SU-DHL-6 (cell line): ENCODE data around the gene CC2D1B.

Experiments
- H2AFZ ChIP-seq: fragments of 200-600 bp; sonication (generic); 2 replicates; pipeline ENCODE4 v1.6.1; 2014; ENCODE audit warnings: low read depth, mild to moderate bottlenecking, moderate library complexity, mixed read lengths, antibody characterized with exemption, low read length; ENCODE audit not compliant: severe bottlenecking
- H3F3A ChIP-seq: fragments of 200-600 bp; shearing (Covaris generic); 2 replicates; pipeline ENCODE4 v1.6.0; 2016; ENCODE audit warnings: antibody characterized with exemption, mild to moderate bottlenecking; ENCODE audit not compliant: insufficient read depth
- H3K27ac ChIP-seq: fragments of 200-600 bp; sonication (generic); 2 replicates; pipeline ENCODE4 v1.5.1; 2016; ENCODE audit warnings: low read depth, mild to moderate bottlenecking, low read length, moderate library complexity, mixed read lengths
- H3K27me3 ChIP-seq: fragments of 200-600 bp; sonication (generic), shearing (Covaris generic); 2 replicates; pipeline ENCODE4 v1.6.0; 2014; ENCODE audit warnings: mild to moderate bottlenecking, low read length
- H3K36me3 ChIP-seq: fragments of 200-600 bp; sonication (generic); 2 replicates; pipeline ENCODE4 v1.6.1; 2014; ENCODE audit warnings: mild to moderate bottlenecking, low read length, mixed read lengths
- H3K4me2 ChIP-seq: fragments of 300-600, 200-600 bp; shearing (Covaris generic), sonication (generic); 2 replicates; pipeline ENCODE4 v1.6.0; 2014; ENCODE audit warnings: low read length, low read depth, mild to moderate bottlenecking; ENCODE audit not compliant: poor library complexity, severe bottlenecking
- H3K4me3 ChIP-seq: fragments of 200-600 bp; sonication (generic); 2 replicates; pipeline ENCODE4 v1.5.1; 2014; ENCODE audit warnings: antibody characterized with exemption, low read length, mild to moderate bottlenecking, mixed read lengths; ENCODE audit not compliant: insufficient read depth, poor library complexity, severe bottlenecking
- H3K79me2 ChIP-seq: fragments of 200-600 bp; sonication (generic); 2 replicates; pipeline ENCODE4 v1.6.1; 2014; ENCODE audit warnings: mild to moderate bottlenecking, low read length, moderate library complexity; ENCODE audit not compliant: insufficient read depth
- H3K9ac ChIP-seq: fragments of 200-600 bp; sonication (generic); 2 replicates; pipeline ENCODE4 v1.7.0; 2014; ENCODE audit warnings: mild to moderate bottlenecking, low read length
- H3K9me2 ChIP-seq: fragments of 200-600 bp; sonication (generic); replicated peaks from 2 replicates; pipeline ENCODE4 v1.6.1; 2014; ENCODE audit warnings: low read length; ENCODE audit not compliant: insufficient read depth
- H3K9me3 ChIP-seq: fragments of 200-600 bp; sonication (generic); 2 replicates; pipeline ENCODE4 v1.6.1; 2014; ENCODE audit warnings: low read length, mixed read lengths; ENCODE audit not compliant: insufficient read depth
- H4K20me1 ChIP-seq: fragments of 200-600 bp; sonication (generic); 2 replicates; pipeline ENCODE4 v1.6.1; 2014; ENCODE audit warnings: low read depth, mild to moderate bottlenecking, antibody characterized with exemption, low read length, moderate library complexity, mixed read lengths
- CTCF ChIP-seq: fragments of 200-600 bp; sonication (generic); IDR thresholded peaks from one replicate; pipeline ENCODE4 v1.5.1; 2017; ENCODE audit warnings: antibody characterized with exemption, mild to moderate bottlenecking, low read length, moderate library complexity; ENCODE audit not compliant: insufficient read depth, poor library complexity, severe bottlenecking
- EZH2phosphoT487 ChIP-seq: fragments of 200-600 bp; sonication (generic), shearing (Covaris generic); conservative IDR thresholded peaks from 2 replicates; pipeline ENCODE4 v1.6.1; 2018; ENCODE audit warnings: mild to moderate bottlenecking, antibody characterized with exemption, low read length, moderate library complexity, mixed read lengths

CC2D1B gene

GRCh38 chr1:52359676-52360594, 6.1 kb downstream of the CC2D1B start:
- Histone ChIP-seq H3K9ac (no peak overlapping the region), H3K36me3 (no peaks in the 10 kb centered on the region), H3K27me3 (no peaks in the 10 kb centered on the region), H3F3A (no peaks in the 10 kb centered on the region), H3K4me3 (no peak overlapping the region), H3K9me2 (no peaks in the 10 kb centered on the region), H3K4me2 (no peak overlapping the region), H3K27ac (no peak overlapping the region), H3K79me2 (peaks cover 10% of the 10 kb centered on the region), H4K20me1 (no peaks in the 10 kb centered on the region), H3K9me3 (no peaks in the 10 kb centered on the region), H2AFZ (no peak overlapping the region)
- no peak for TF ChIP-seq EZH2phosphoT487
- TF ChIP-seq CTCF = no peak

GRCh38 chr1:52358851-52359497, 7.0 kb downstream of the CC2D1B start:
- Histone ChIP-seq H3K79me2 (0 out of 2 replicates have a peak, but pooled peaks cover under 1% of the 10 kb centered on the region), H3K9me3 (no peaks in the 10 kb centered on the region), H3K27me3 (no peaks in the 10 kb centered on the region), H3F3A (no peaks in the 10 kb centered on the region), H3K4me3 (no peak overlapping the region), H3K4me2 (no peak overlapping the region), H3K36me3 (no peaks in the 10 kb centered on the region), H4K20me1 (no peaks in the 10 kb centered on the region), H2AFZ (no peak overlapping the region), H3K9me2 (no peaks in the 10 kb centered on the region), H3K27ac (no peak overlapping the region), H3K9ac (no peak overlapping the region)
- TF ChIP-seq CTCF (no peak), EZH2phosphoT487 (no peak)

- no peaks in the 10 kb centered on the region for H3F3A ChIP-seq
- no peak overlapping the region for H2AFZ ChIP-seq
- H4K20me1 ChIP-seq = no peaks in the 10 kb centered on the region
- no peaks in the 10 kb centered on the region for H3K9me2 ChIP-seq
- peaks cover 4% of the 10 kb centered on the region; the same call in 1 of the 2 replicates for H3K36me3 ChIP-seq
- no peak for TF ChIP-seq CTCF
- no peak for TF ChIP-seq EZH2phosphoT487
- H3K27ac ChIP-seq = no peak overlapping the region
- no peak overlapping the region for H3K9ac ChIP-seq
- H3K4me3 ChIP-seq = no peak overlapping the region
- H3K4me2 ChIP-seq = no peak overlapping the region
- H3K27me3 ChIP-seq = no peaks in the 10 kb centered on the region
- H3K9me3 ChIP-seq = no peaks in the 10 kb centered on the region
- no peaks in the 10 kb centered on the region for H3K79me2 ChIP-seq
Observed at GRCh38 chr1:52357397-52357796, 8.6 kb downstream of the CC2D1B start.
